H1 (cell line): ENCODE measurements around the gene KCNJ5. TPM values are rescaled to one million over a fixed set of nuclear protein-coding genes. Genes with fewer than 3 reads are reported as not detected.

ENCODE experiments used
- ATF2 ChIP-seq: IDR thresholded peaks from 2 replicates; pipeline ENCODE4 v1.6.1; 2012; ENCODE audit warnings: low read length, inconsistent platforms
- BACH1 ChIP-seq: IDR thresholded peaks from 2 replicates; pipeline ENCODE4 v1.6.1; 2012; ENCODE audit warnings: low read length, improper control_type of control experiment
- CBX5 ChIP-seq: fragments of 300-800, 300-1000 bp; sonication (generic); IDR thresholded peaks from 2 replicates; pipeline ENCODE4 v1.7.1; 2016; ENCODE audit warnings: antibody characterized with exemption, low read length, low read depth
- CEBPB ChIP-seq: IDR thresholded peaks from 2 replicates; pipeline ENCODE4 v1.6.1; 2012; ENCODE audit warnings: low read depth, low read length
- CHD1 ChIP-seq: IDR thresholded peaks from 2 replicates; pipeline ENCODE4 v1.6.1; 2012; ENCODE audit warnings: low read depth, low read length, improper control_type of control experiment
- EP300 ChIP-seq, 2 experiments: IDR thresholded peaks; 1 replicate in 1 of 2; 2 replicates in 1 of 2; pipeline ENCODE4 v1.6.1; 2011 to 2012; ENCODE audit warnings: low read depth in 2 of 2, low read length in 2 of 2, mild to moderate bottlenecking in 2 of 2, borderline replicate concordance in 1 of 2, inconsistent platforms in 1 of 2, moderate library complexity in 1 of 2
- GABPA ChIP-seq: IDR thresholded peaks from 2 replicates; pipeline ENCODE4 v1.6.1; 2011; ENCODE audit warnings: mild to moderate bottlenecking, low read length, moderate library complexity, borderline replicate concordance; ENCODE audit not compliant: insufficient read depth
- JUND ChIP-seq: IDR thresholded peaks from 2 replicates; pipeline ENCODE4 v1.6.1; 2011; ENCODE audit warnings: mild to moderate bottlenecking, improper control_type of control experiment, low read length
- KDM1A ChIP-seq: fragments of 200-600, 300-600 bp; sonication (generic); IDR thresholded peaks from 2 replicates; pipeline ENCODE4 v1.7.1; 2016; ENCODE audit warnings: mild to moderate bottlenecking, low read length, borderline replicate concordance
- MAFK ChIP-seq: IDR thresholded peaks from 2 replicates; pipeline ENCODE4 v1.6.1; 2012; ENCODE audit warnings: low read depth, mild to moderate bottlenecking, improper control_type of control experiment, low read length
- NANOG ChIP-seq: IDR thresholded peaks from 2 replicates; pipeline ENCODE4 v1.6.1; 2011; ENCODE audit warnings: low read length, low read depth, mild to moderate bottlenecking, inconsistent platforms; ENCODE audit not compliant: insufficient read depth, poor library complexity, severe bottlenecking
- RBBP5 ChIP-seq: IDR thresholded peaks from 2 replicates; pipeline ENCODE4 v1.7.1; 2012; ENCODE audit warnings: low read depth, mild to moderate bottlenecking, inconsistent platforms, low read length, moderate library complexity, borderline replicate concordance
- RFX5 ChIP-seq: IDR thresholded peaks from 2 replicates; pipeline ENCODE4 v1.6.1; 2011; ENCODE audit warnings: low read depth, low read length, improper control_type of control experiment, borderline replicate concordance
- SIN3A ChIP-seq, 2 experiments: IDR thresholded peaks in 1 of 2; conservative IDR thresholded peaks in 1 of 2; 2 replicates each; pipeline ENCODE4 v1.6.1; 2011 to 2012; ENCODE audit warnings: low read length in 2 of 2, improper control_type of control experiment in 1 of 2, low read depth in 1 of 2, mild to moderate bottlenecking in 1 of 2
- SIRT6 ChIP-seq: IDR thresholded peaks from one replicate; pipeline ENCODE4 v1.7.1; 2012; ENCODE audit warnings: low read length, inconsistent platforms
- SP1 ChIP-seq: IDR thresholded peaks from 2 replicates; pipeline ENCODE4 v1.6.1; 2011; ENCODE audit warnings: low read depth, low read length
- SP4 ChIP-seq: IDR thresholded peaks from 2 replicates; pipeline ENCODE4 v1.6.1; 2012; ENCODE audit warnings: low read length, inconsistent platforms
- SRF ChIP-seq: IDR thresholded peaks from 2 replicates; pipeline ENCODE4 v1.6.1; 2011; ENCODE audit warnings: mild to moderate bottlenecking, low read depth, low read length, moderate library complexity
- TAF1 ChIP-seq: IDR thresholded peaks from 2 replicates; pipeline ENCODE4 v1.6.1; 2011; ENCODE audit warnings: mild to moderate bottlenecking, low read depth, low read length
- ZNF274 ChIP-seq: IDR thresholded peaks from 2 replicates; pipeline ENCODE4 v1.7.0; 2012; ENCODE audit warnings: low read length, borderline replicate concordance; ENCODE audit errors: extremely low read depth
- polyA plus RNA-seq, 7 experiments: library from polyadenylated mRNA; depleted of rRNA in 3 of 7; stranded (reverse) in 5 of 7; unstranded in 2 of 7; fragments of >200 nt in 5 of 7; fragments of 200-250 nt in 2 of 7; gene quantifications; 1 replicate in 5 of 7; 2 replicates in 1 of 7; 4 replicates in 1 of 7; pipeline versions ENCODE4 v1.2.1 to v1.2.3, GENCODE V29; 2011 to 2013; ENCODE audit warnings: missing spikeins in 2 of 7, mixed read lengths in 2 of 7
- total RNA-seq: library from RNA; stranded (reverse); fragmentation: NEBNext Ultra II Directional; extraction: Animal tissue kit (Norgen Biotek cat#: 25700); gene quantifications from 2 replicates; pipeline ENCODE4 v1.2.1, GENCODE V29; 2021
- TF ChIP-seq, protein P1 (sequence below): IDR thresholded peaks from 2 replicates; pipeline ENCODE4 v1.6.1; 2012; ENCODE audit warnings: inconsistent platforms

Gene KCNJ5
- total and polyA plus RNA-seq, 2 of the 8 experiments (the other 6 are each of a cell fraction or from before 2014, with no cell fraction given): 0.05 TPM; not detected in 1

GRCh38 chr11:128904656-128905344 lies 13.6 kb downstream of the KCNJ5 start (continued):
- TF ChIP-seq ZNF274 (no peak), ATF2 (no peak), SP4 (no peak), SIN3A (conservative IDR thresholded peaks at IDR 0.05 in 1 of 2, IDR thresholded peaks at IDR 0.05 in 1 of 2; ENCODE audit: low read depth in 1 of 2, low read length in 2 of 2) (no peak), CEBPB (no peak), SP1 (0 out of 2 replicates have a peak, but pooled peaks have one; percentile 13), SIRT6 (no peak), SRF (no peak), TAF1 (no peak), RFX5 (no peak), CHD1 (no peak), KDM1A (no peak), RBBP5 (no peak), CBX5 (no peak), MAFK (no peak), NANOG (no peak), GABPA (no peak), EP300 (IDR thresholded peaks at IDR 0.05; ENCODE audit: borderline replicate concordance in 1 of 2, low read depth in 2 of 2, low read length in 2 of 2) (no peak), BACH1 (no peak), JUND (no peak)
- TF ChIP-seq, protein P1, sequence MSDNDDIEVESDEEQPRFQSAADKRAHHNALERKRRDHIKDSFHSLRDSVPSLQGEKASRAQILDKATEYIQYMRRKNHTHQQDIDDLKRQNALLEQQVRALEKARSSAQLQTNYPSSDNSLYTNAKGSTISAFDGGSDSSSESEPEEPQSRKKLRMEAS: no peak
